ENCODE results near the gene TBX20.
"Not testable (repeated sequence)": the region's sequence is repeated elsewhere in the genome, so short reads cannot be mapped to it uniquely, and the experiment has no call there.

TBX20 gene

GRCh38 chr7:35255443-35256255 is 1.7 kb upstream of the TBX20 start:
- DNase-seq (ENCODE audit: low read depth in 3 of 3) = no peak

DNA sequence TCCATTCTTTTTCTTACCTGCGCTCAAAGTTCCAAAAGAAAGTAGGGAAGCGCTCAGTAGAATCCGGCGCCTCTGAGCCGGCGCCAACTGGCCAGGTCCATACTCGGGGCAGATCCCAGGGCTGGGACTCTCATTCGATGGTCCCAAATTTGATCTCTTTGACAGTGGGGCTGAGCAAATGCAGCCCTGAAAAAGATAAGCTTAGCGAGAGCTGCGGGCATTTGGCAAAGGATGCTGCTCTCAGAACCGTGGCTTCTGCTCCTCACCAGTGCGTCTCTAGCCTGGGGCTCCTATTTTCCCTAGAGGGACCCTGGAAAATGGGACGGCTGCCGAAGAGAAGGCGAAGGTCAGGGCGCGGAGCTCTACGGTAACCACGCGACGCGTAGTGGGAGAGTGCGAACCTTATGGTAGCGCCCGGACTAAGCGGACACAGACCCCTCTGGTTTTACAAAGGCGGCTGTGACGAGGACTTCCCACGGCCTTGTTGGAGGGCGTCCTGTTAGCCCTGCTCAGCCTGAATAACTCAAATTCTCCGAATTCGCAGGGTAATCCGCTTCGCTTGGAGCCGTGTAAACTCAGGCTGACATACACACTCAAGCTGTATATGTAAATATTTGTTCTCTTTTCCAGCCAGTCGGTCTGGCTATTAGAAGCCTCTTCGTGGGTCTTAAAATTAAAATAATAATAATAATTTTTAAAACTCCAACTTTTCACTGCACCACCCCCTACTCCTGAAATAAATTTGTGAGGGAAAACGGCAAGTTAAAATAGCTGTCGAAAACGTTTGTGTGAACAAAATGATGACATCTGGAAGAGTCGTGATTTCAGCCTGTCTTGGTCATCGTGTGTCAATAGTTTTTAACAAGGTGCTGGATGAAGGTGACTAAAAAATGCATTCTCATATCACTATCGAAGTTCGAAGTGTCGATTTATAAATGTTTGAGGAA is 869 bp upstream of the TBX20 start:
- DNase-seq (ENCODE audit: low read depth in 3 of 3) = no peak

- DNase-seq (ENCODE audit: low read depth in 3 of 3) = no peak
Measured at GRCh38 chr7:35253460-35253709, 515 bp downstream of the TBX20 start.

DNA sequence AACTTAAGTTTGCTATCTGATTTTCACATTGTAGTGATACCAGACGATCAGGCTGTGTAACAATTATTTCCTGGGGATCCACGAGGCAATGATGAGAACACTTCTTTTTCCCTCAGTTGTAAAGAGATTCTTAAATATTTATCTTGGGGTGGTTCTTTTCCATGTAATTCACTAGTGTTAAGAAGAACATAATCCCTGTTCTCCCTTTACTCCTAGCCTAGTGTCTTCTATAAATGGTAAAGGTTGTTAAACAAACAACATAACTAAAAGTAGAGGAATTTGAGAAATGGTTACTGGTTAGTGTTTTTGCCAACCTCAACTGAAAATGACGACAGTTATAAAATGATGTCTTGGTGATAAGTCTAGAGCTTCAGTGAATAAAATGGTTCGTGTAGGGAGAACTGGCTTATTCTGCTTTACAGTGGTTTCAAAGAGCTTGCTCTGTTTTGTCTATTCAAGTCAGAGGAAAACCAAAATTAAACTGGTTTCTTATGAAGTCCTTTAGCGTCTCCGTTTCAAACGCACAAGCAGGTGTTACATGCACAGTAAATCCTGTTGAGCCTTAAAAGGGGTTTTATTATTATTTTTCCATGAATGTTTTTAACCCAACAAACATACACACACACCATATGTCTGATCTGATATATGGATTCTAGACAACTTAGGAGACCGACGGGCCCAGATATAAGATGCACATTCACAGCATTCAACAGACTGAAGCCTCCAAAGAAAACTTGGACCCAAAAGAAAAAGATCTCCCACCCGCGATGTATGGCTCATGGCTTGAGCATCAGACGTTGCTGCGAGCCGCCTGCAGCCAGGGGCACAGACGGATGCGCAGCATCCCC is 1.1 kb downstream of the TBX20 start:
- DNase-seq (ENCODE audit: low read depth in 3 of 3) = no peak

DNA sequence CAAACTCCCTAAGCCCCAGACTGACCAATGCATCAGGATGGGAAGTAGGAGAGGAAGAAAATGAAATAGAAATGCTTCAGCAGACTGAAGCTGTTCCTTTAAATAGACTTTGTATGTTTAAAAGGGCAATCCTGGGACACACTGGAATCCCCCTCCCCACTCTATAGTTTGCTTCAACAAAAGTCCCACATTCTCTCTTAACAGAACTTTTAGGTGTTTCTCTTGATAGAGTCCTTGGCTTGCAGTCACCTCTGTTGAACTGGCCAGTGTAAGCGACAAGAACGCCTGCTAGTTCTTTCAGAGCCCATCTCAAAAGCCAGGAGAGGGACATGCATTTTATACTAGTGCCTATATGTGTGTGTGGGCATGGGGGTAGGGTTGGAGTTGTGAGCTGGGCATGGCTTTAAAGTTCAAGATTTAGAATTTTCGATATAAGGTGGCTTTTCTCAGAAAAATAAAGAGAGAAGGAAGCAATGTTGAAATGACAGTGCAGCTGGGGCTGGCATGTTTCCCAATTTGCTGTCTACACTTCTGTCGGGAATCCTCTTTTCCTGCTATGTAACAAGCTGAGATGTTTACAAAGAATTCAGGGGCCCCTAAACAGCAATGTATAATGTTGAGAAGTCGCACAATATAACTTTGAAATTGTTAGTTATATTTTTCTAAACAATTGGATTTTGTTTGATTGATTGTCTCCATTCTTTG is 2.1 kb downstream of the TBX20 start:
- DNase-seq (ENCODE audit: low read depth in 3 of 3) = no peak

- no peak for DNase-seq (ENCODE audit: low read depth in 3 of 3)
Measured at GRCh38 chr7:35250941-35251340, 3.0 kb downstream of the TBX20 start.

DNA sequence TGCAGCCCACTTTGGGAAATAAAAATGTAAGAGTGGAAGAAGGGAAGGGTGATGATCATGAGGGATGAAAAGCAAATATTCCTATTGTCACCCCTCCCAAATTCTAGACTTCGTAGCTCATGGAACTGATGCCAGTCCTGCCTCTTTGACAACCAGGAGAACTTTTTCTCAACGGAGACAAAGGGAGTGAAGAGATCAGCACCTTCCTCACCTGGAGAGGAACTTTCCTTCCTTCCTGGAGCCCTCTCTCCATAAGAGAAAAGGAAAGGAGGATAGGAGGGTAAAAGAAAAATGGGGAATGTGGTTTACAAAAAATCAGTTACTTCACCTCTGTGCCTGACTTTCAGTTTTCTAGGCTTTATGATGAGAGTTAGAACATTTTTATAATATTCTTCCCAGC is 3.4 kb downstream of the TBX20 start:
- no peak for DNase-seq (ENCODE audit: low read depth in 3 of 3)

DNA sequence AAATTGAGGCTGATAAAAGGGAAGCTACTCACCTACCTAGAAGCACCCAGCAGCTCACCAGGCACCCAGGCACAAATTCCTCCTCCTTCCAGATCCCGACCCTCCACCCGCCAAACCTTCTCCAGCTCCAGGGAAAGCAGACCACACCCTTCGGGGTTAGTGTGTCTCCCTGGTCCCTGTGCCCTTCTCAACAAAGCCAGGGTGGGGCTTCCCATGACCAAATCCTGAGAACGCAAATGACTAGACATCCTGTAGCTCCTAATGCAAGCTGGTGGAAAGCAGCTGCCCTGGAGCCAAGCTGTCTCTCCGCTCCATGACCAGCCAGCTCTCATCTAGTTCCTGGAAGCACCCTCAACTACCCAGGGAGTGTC is 4.4 kb downstream of the TBX20 start:
- no peak for DNase-seq (ENCODE audit: low read depth in 3 of 3)

DNA sequence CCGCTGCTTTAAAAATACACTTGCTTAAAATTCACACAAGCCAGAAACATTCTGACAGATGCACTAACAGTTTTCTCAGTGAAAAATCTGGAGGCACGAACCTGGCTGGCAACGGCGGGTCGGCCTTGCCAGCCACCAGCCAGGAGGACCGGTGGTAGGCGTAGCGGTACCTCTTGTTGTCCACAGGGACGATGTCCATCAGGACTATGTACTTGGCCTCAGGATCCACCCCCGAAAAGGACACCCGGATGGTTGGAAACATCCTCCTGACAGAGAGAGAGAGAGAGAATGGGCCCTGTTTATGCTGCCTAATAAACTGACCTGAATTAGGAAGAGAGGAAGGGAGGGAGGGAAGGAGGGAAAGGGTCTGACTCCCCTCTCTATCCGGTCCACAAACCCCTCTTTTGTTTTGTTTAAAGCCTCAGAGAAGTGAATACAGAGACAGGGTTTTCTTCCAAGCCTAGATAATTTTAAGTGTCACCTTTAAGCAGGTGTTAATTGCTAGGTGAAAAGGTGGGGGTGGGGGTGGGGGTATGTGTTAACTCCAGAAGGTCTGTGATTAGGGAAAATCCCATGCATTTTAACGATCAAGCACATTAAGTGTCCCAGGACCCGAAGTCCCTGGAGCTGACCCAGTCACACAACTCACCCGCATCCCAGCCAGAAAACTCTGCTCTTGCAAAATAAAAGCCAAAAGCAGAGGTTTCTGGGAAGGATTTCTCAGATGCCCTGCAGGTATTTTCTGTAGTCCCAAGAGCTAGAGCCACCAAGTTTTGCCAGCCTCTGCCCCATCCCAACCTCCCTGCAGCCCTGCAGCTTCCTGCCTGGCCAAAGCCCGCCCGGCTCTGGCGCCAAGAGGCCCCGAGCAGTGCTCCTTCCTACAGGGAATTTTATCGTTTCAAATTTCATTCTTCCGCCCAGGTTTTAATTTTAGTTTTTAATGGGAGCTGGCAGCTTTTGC is 5.0 kb downstream of the TBX20 start:
- DNase-seq (ENCODE audit: low read depth in 3 of 3) = no peak

DNA sequence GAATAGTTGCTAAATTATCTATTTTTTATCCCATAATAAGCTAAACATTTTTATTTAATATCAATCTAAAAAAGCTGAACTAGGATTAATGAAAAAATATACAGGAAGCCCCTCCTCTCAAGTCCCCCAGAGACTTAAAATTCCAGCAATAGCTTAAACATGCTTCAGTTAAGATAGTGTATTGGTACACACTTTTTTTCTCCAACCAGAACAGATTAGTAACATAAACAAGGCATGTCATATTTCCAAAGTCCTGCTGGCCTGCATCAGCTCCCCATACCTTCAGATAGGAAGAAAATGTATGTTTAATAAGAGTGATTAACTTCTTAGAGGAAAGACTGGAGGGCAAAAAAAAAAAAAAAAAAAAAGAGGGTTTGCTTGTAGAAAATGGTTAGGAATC is 7.1 kb downstream of the TBX20 start:
- no peak for DNase-seq (ENCODE audit: low read depth in 3 of 3)

- no peak for DNase-seq (ENCODE audit: low read depth in 3 of 3)
Measured at GRCh38 chr7:35241884-35242283, 12.0 kb downstream of the TBX20 start.

- no peak for DNase-seq (ENCODE audit: low read depth in 3 of 3)
Measured at GRCh38 chr7:35241436-35241835, 12.5 kb downstream of the TBX20 start.

GRCh38 chr7:35241008-35241407 is 12.9 kb downstream of the TBX20 start:
- DNase-seq (ENCODE audit: low read depth in 3 of 3) = not testable (repeated sequence)

DNA sequence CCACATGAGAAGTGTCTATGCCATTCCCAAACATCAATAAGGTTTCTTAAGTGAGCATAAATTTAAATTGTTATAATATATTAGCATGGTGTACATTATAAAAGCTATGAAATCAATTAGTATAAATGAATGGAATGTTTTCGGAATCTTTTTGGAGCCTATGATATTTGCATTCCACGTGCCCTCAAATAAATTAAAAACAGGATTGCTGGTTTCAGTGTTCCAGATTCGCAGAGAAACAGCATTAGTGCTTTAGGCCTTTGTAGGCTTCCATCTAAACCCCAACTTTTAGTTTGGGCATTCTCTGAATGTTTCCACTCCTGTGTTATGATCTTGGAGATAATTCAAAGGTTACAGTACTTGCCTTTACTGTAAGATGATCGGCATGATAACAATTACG is 15.4 kb downstream of the TBX20 start:
- DNase-seq (ENCODE audit: low read depth in 3 of 3) = not testable (repeated sequence)

- no peak for DNase-seq (ENCODE audit: low read depth in 3 of 3)
Measured at GRCh38 chr7:35232994-35233393, 20.9 kb downstream of the TBX20 start.

GRCh38 chr7:35231221-35231620 is 22.7 kb downstream of the TBX20 start:
- DNase-seq (ENCODE audit: low read depth in 3 of 3) = not testable (repeated sequence)

GRCh38 chr7:35229116-35229780 is 24.7 kb downstream of the TBX20 start:
- not testable (repeated sequence) for DNase-seq (ENCODE audit: low read depth in 3 of 3)

GRCh38 chr7:35228496-35229051 is 25.3 kb downstream of the TBX20 start:
- not testable (repeated sequence) for DNase-seq (ENCODE audit: low read depth in 3 of 3)

DNA sequence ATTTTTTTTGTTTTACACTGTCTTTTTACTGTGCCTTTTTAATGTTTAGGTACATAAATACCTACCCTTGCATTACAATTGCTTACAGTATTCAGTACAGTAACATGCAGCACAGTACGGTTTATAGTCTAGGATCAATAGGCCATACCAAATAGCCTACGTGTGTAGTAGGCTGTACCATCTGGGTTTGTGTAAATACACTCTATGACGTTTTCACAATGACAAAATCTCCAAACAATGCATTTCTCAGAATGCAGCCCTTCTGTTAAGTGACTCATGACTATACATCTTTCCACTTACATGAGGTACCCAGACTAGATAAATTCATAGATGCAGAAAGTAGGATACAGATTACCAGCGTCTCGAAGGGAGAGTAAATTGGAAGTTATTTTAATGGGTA is 26.5 kb downstream of the TBX20 start:
- DNase-seq (ENCODE audit: low read depth in 3 of 3) = not testable (repeated sequence)

Data from stimulated activated CD4-positive, alpha-beta T cell treated with anti-CD3 and anti-CD28 coated beads, TNF-alpha, amount 100 ng/mL, for 4 hours (primary cell).